GM23338 (cell line): ENCODE data around the gene NRROS. TPM values are rescaled to one million over a fixed set of nuclear protein-coding genes. Genes with fewer than 3 reads are reported as not detected.

Source experiments
- ATAC-seq: fragments of 200-7000 bp; cut with Tn5 transposase; 3 replicates; pipeline ENCODE4 v1.9.1; 2020
- DNase-seq: peaks from one replicate; pipeline ENCODE4 v3.0.0-alpha.2; 2015; ENCODE audit warnings: low spot score
- H2AFZ ChIP-seq: fragments of 200-600 bp; sonication (generic); 2 replicates; pipeline ENCODE4 v1.8.0; 2016; ENCODE audit warnings: antibody characterized with exemption, mild to moderate bottlenecking, moderate library complexity
- H3F3A ChIP-seq: fragments of 200-600 bp; sonication (generic); replicated peaks from 2 replicates; pipeline ENCODE4 v1.8.0; 2017; ENCODE audit warnings: antibody characterized with exemption, mixed run types, low read depth
- H3K27ac ChIP-seq: fragments of 200-600 bp; sonication (generic); 2 replicates; pipeline ENCODE4 v1.6.1; 2016; ENCODE audit warnings: low read depth
- H3K27me3 ChIP-seq: fragments of 200-600 bp; sonication (generic); 2 replicates; pipeline ENCODE4 v1.8.0; 2016; ENCODE audit warnings: mild to moderate bottlenecking, mixed run types, moderate library complexity; ENCODE audit not compliant: insufficient read depth
- H3K36me3 ChIP-seq: fragments of 200-600 bp; sonication (generic); 2 replicates; pipeline ENCODE4 v1.8.0; 2016; ENCODE audit warnings: mild to moderate bottlenecking; ENCODE audit not compliant: insufficient read depth
- H3K4me1 ChIP-seq: fragments of 200-600 bp; sonication (generic); 2 replicates; pipeline ENCODE4 v1.8.0; 2016; ENCODE audit warnings: mild to moderate bottlenecking, moderate library complexity; ENCODE audit not compliant: insufficient read depth
- H3K4me2 ChIP-seq: fragments of 200-600 bp; sonication (generic); 2 replicates; pipeline ENCODE4 v1.7.1; 2017; ENCODE audit warnings: mixed run types
- H3K4me3 ChIP-seq: fragments of 200-600 bp; sonication (generic); 2 replicates; pipeline ENCODE4 v1.6.1; 2016; ENCODE audit warnings: mixed run types
- H3K79me2 ChIP-seq: fragments of 200-600 bp; sonication (generic); replicated peaks from 2 replicates; pipeline ENCODE4 v1.8.0; 2017; ENCODE audit warnings: mild to moderate bottlenecking; ENCODE audit not compliant: insufficient read depth
- H3K9me2 ChIP-seq: fragments of 200-600 bp; sonication (generic); 2 replicates; pipeline ENCODE4 v1.8.0; 2017; ENCODE audit not compliant: insufficient read depth
- H4K20me1 ChIP-seq: fragments of 200-600 bp; sonication (generic); replicated peaks from 2 replicates; pipeline ENCODE4 v1.8.0; 2017; ENCODE audit warnings: mild to moderate bottlenecking; ENCODE audit not compliant: insufficient read depth
- H3K27ac Mint-ChIP-seq: 2 replicates; pipeline ENCODE4 v1.8.0; 2020; ENCODE audit warnings: inconsistent platforms, mild to moderate bottlenecking, moderate library complexity, mixed read lengths
- H3K27me3 Mint-ChIP-seq: 3 replicates; pipeline ENCODE4 v1.8.0; 2022; ENCODE audit warnings: low read depth, mild to moderate bottlenecking, moderate library complexity, mixed read lengths, inconsistent platforms; ENCODE audit not compliant: insufficient read depth, poor library complexity
- H3K36me3 Mint-ChIP-seq: 3 replicates; pipeline ENCODE4 v1.8.0; 2021; ENCODE audit warnings: low read depth, mild to moderate bottlenecking, inconsistent platforms, moderate library complexity, mixed read lengths
- H3K4me1 Mint-ChIP-seq: 3 replicates; pipeline ENCODE4 v1.8.0; 2020; ENCODE audit warnings: mild to moderate bottlenecking, inconsistent platforms, mixed read lengths
- H3K4me3 Mint-ChIP-seq: 3 replicates; pipeline ENCODE4 v1.8.0; 2021; ENCODE audit warnings: moderate library complexity, mild to moderate bottlenecking, inconsistent platforms, mixed read lengths
- H3K9me3 Mint-ChIP-seq: 3 replicates; pipeline ENCODE4 v1.8.0; 2020; ENCODE audit warnings: moderate library complexity, mild to moderate bottlenecking, inconsistent platforms, mixed read lengths
- CREB1 ChIP-seq: fragments of 250-450 bp; sonication (Bioruptor Pico); IDR thresholded peaks from 2 replicates; pipeline ENCODE4 v1.5.0; 2020; ENCODE audit warnings: low read depth, mild to moderate bottlenecking, moderate library complexity
- CTCF ChIP-seq, 2 experiments: fragments of 200-600 bp in 1 of 2; sonication (generic) in 1 of 2; conservative IDR thresholded peaks; 2 replicates each; pipeline versions ENCODE4 v1.5.1 to v1.6.1; 2016 to 2017; ENCODE audit warnings: antibody characterized with exemption in 2 of 2, low read depth in 2 of 2, mild to moderate bottlenecking in 2 of 2, moderate library complexity in 1 of 2
- EZH2 ChIP-seq: fragments of 200-600 bp; sonication (generic); IDR thresholded peaks from one replicate; pipeline ENCODE4 v1.8.0; 2017; ENCODE audit warnings: antibody characterized with exemption, mild to moderate bottlenecking, low read depth; ENCODE audit not compliant: unreplicated experiment
- EZH2phosphoT487 ChIP-seq: fragments of 200-600 bp; sonication (generic); IDR thresholded peaks from one replicate; pipeline ENCODE4 v1.8.1; 2018; ENCODE audit warnings: antibody characterized with exemption; ENCODE audit not compliant: unreplicated experiment
- JUNB ChIP-seq: IDR thresholded peaks from one replicate; pipeline ENCODE4 v1.6.1; 2016; ENCODE audit warnings: antibody characterized with exemption; ENCODE audit not compliant: unreplicated experiment
- NANOG ChIP-seq: IDR thresholded peaks from 2 replicates; pipeline ENCODE4 v1.6.1; 2016; ENCODE audit warnings: antibody characterized with exemption, borderline replicate concordance
- POLR2AphosphoS5 ChIP-seq: IDR thresholded peaks from 2 replicates; pipeline ENCODE4 v1.6.1; 2016; ENCODE audit warnings: antibody characterized with exemption, low read depth
- REST ChIP-seq: IDR thresholded peaks from one replicate; pipeline ENCODE4 v1.6.1; 2018; ENCODE audit warnings: antibody characterized with exemption; ENCODE audit not compliant: unreplicated experiment
- STAT1 ChIP-seq: IDR thresholded peaks from one replicate; pipeline ENCODE4 v1.6.1; 2016; ENCODE audit warnings: antibody characterized with exemption; ENCODE audit not compliant: unreplicated experiment
- ZNF331 ChIP-seq: fragments of 250-450 bp; sonication (Bioruptor Pico); IDR thresholded peaks from 2 replicates; pipeline ENCODE4 v1.5.0; 2020; ENCODE audit warnings: low read depth, mild to moderate bottlenecking, moderate library complexity
- ZNF462 ChIP-seq: fragments of 250-450 bp; sonication (Bioruptor Pico); IDR thresholded peaks from 2 replicates; pipeline ENCODE4 v1.5.0; 2020; ENCODE audit warnings: mild to moderate bottlenecking, moderate library complexity
- long read RNA-seq: library from polyadenylated mRNA; unstranded; transcript quantifications from one replicate; pipeline ENCODE4 v2.0.0, GENCODE V29; 2020; ENCODE audit not compliant: unreplicated experiment
- polyA plus RNA-seq: library from polyadenylated mRNA; unstranded; fragments of >200 nt; fragmentation: Nextera tagmentation; extraction: Ambion mirVana; gene quantifications from 2 replicates; pipeline ENCODE4 v1.2.1, GENCODE V29; 2016
- total RNA-seq: library from RNA; depleted of rRNA; stranded (reverse); fragments of >200 nt; shearing (Covaris generic); gene quantifications from 2 replicates; pipeline ENCODE4 v1.2.3, GENCODE V29; 2014; rRNA removed
- TF ChIP-seq, protein P1 (sequence below): IDR thresholded peaks from 2 replicates; pipeline ENCODE4 v1.6.1; 2016; ENCODE audit warnings: antibody characterized with exemption

NRROS gene
- total RNA-seq (5.9 and 8.5 TPM in 2 replicates), polyA plus RNA-seq (1.2 and 2.3 TPM in 2 replicates)
- long read RNA-seq, result 0 reads

DNA sequence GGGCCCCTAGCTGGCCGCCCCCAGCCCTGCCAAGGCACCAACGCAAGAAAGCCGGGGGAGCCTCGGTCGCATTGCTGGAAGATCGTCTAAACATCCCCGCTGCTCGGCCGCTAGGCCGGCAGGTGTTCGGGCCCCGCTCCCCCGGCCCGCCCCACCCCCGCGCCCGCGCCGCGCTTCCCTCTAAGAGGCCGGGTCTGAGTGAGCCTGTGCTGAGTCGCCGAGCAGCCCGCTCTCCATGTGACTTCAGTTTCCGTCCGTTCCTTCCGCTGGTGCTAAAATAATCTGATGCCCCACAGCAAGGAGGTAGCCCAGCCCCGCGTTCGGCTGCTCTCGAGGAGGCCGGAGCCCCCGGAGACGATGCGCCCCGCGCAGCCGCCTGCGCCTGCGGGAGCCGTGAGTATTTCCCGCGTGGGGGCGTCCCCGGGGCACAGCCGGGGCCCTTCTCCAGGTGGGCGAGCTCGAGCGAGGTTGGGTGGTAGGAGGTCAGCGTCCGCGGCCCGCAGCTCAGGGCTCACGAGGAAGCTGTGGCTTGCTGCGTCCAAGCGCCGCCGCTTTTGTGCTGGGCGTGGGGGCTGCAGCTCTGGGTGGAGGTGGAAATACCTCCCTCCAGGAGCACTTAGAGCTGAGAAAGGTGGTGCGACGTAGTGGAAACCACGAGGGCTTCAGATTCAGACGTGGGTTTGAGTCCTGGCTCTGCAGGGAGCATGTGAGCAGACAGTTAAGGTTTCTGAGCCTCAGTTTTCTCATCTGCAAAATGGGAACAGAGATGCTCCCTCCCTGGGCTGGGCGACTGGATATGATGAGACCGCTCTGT is at the start of gene NRROS:
Gene NRROS, plus strand, starts transcription at position 212 of the 814 bp plus-strand sequence. CDS start 14,846 bp downstream, outside the sequence.
- no peaks in the 10 kb centered on the region; the same call in 2 of the 3 replicates for H3K36me3 Mint-ChIP-seq
- peaks cover 18% of the 10 kb centered on the region for H3K27me3 ChIP-seq
- peaks cover 13% of the 10 kb centered on the region; the same call in 1 of the 2 replicates for H3F3A ChIP-seq
- H3K4me3 Mint-ChIP-seq, result peak within 1 kb of the TSS; percentile 65
- DNase-seq (peak; percentile 84), ATAC-seq (peak; percentile 89)
- H3K4me2 ChIP-seq, result peak within 1 kb of the TSS; percentile 83
- H3K9me3 Mint-ChIP-seq, result no peaks in the 10 kb centered on the region
- no peak within 1 kb of the TSS for H3K27ac Mint-ChIP-seq
- TF ChIP-seq ZNF462 (no peak), REST (no peak), CREB1 (no peak), STAT1 (no peak), EZH2 (no peak), EZH2phosphoT487 (no peak), JUNB (no peak), NANOG (no peak), POLR2AphosphoS5 (no peak), CTCF (conservative IDR thresholded peaks at IDR 0.05; ENCODE audit: low read depth in 2 of 2) (no peak), ZNF331 (CRISPR knock-in tag) (no peak)
- TF ChIP-seq, protein P1, sequence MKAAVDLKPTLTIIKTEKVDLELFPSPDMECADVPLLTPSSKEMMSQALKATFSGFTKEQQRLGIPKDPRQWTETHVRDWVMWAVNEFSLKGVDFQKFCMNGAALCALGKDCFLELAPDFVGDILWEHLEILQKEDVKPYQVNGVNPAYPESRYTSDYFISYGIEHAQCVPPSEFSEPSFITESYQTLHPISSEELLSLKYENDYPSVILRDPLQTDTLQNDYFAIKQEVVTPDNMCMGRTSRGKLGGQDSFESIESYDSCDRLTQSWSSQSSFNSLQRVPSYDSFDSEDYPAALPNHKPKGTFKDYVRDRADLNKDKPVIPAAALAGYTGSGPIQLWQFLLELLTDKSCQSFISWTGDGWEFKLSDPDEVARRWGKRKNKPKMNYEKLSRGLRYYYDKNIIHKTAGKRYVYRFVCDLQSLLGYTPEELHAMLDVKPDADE, result no peak
- H3K4me1 ChIP-seq, result peaks cover 10% of the 10 kb centered on the region
- H4K20me1 ChIP-seq, result no peaks in the 10 kb centered on the region
- no peaks in the 10 kb centered on the region for H3K9me2 ChIP-seq
- H3K4me1 Mint-ChIP-seq, result peaks cover 27% of the 10 kb centered on the region
- H3K27me3 Mint-ChIP-seq, result peaks cover 17% of the 10 kb centered on the region
- H3K4me3 ChIP-seq, result peak within 1 kb of the TSS; percentile 57
- H2AFZ ChIP-seq, result peak within 1 kb of the TSS; percentile 94
- no peaks in the 10 kb centered on the region for H3K79me2 ChIP-seq
- peak within 1 kb of the TSS; percentile 59; the same call in 1 of the 2 replicates for H3K27ac ChIP-seq
- H3K36me3 ChIP-seq, result no peaks in the 10 kb centered on the region
